Measurements from ENCODE around the gene ZNF438.

The ZNF438 gene

DNA sequence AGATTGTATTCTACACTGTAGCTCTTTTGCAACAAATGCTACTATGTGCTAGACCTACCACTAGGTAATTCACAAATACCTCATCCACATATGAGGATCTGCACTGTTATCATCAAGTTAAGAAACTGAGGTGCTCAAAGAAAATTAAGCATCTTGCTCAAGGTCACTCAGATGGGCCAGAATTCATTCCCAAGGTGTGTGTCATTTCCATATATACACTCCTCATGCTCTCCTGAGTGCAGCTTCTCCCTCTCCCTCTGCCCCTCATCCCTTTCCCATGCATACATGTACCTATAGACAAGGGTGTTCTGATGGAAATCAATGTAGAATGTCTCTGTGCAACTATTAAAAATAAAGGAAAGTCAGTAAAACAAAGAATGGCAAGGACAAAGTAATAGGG lies 146.2 kb downstream of the ZNF438 start:
- H3K27ac ChIP-seq: no peak overlapping the region
- TF ChIP-seq ZFX (IDR thresholded peaks at IDR 0.05): no peak
- TF ChIP-seq, protein P1, sequence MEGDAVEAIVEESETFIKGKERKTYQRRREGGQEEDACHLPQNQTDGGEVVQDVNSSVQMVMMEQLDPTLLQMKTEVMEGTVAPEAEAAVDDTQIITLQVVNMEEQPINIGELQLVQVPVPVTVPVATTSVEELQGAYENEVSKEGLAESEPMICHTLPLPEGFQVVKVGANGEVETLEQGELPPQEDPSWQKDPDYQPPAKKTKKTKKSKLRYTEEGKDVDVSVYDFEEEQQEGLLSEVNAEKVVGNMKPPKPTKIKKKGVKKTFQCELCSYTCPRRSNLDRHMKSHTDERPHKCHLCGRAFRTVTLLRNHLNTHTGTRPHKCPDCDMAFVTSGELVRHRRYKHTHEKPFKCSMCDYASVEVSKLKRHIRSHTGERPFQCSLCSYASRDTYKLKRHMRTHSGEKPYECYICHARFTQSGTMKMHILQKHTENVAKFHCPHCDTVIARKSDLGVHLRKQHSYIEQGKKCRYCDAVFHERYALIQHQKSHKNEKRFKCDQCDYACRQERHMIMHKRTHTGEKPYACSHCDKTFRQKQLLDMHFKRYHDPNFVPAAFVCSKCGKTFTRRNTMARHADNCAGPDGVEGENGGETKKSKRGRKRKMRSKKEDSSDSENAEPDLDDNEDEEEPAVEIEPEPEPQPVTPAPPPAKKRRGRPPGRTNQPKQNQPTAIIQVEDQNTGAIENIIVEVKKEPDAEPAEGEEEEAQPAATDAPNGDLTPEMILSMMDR (conservative IDR thresholded peaks at IDR 0.05): no peak

DNA sequence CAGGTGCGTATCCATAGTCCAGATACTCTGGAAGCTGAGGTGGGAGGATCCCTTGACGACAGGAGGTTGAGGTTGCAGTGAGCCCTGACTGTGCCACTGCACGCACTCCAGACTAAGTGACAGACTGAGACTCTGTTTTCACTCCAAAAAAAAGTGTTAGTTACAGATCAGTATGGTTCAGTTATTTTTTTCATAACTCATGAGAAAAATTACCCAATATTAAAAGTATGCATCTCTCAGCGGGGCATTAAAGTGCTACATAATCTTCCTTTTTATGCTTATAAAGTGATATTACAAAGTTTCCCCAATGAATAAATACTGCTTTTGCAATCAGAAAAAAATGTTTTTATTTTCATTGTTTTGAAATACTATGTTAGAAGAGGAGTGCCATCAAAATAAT lies 147.9 kb downstream of the ZNF438 start:
- TF ChIP-seq, protein P1 (conservative IDR thresholded peaks at IDR 0.05): no peak
- no peak for TF ChIP-seq ZFX (IDR thresholded peaks at IDR 0.05)
- H3K27ac ChIP-seq: no peak overlapping the region

DNA sequence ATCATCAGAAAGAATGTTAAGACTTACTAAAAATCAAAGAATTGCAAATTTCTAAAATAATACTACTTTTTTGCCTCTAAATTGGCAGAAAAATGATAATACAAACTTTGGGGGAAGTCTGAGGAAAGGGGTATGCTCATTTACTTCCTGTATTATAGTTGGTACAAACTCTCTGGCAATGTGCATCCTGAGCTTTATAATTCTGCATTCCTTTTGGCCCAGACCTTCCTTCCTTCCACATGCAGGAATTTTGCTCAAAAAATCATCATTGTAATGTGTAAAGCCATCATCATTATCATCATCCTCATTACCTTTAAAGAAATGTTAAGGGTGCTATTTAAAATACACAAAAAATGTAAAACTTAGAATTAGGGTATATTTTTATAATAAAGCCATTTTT lies 148.5 kb downstream of the ZNF438 start:
- H3K27ac ChIP-seq: no peak overlapping the region
- TF ChIP-seq ZFX (IDR thresholded peaks at IDR 0.05): no peak
- TF ChIP-seq, protein P1 (conservative IDR thresholded peaks at IDR 0.05): no peak

DNA sequence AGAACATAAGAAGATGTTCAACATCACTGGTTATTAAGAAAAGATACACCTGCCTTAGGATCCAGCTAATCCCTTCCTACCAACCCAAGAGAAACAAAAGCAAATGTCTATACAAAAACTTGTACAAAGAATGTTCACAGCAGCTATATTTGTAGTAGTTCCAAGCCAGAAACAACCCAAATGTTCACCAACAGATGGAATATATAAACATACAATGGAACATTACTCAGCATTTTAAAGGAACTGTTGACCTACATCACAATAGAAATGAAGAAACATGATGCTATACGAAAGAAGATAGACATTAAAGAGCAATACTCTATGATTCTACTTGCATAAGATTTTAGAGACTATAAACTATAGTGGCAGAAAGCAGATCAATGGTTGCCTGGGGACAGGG lies 149.4 kb downstream of the ZNF438 start:
- no peak overlapping the region for H3K27ac ChIP-seq
- TF ChIP-seq ZFX (IDR thresholded peaks at IDR 0.05): no peak
- TF ChIP-seq, protein P1 (conservative IDR thresholded peaks at IDR 0.05): no peak

DNA sequence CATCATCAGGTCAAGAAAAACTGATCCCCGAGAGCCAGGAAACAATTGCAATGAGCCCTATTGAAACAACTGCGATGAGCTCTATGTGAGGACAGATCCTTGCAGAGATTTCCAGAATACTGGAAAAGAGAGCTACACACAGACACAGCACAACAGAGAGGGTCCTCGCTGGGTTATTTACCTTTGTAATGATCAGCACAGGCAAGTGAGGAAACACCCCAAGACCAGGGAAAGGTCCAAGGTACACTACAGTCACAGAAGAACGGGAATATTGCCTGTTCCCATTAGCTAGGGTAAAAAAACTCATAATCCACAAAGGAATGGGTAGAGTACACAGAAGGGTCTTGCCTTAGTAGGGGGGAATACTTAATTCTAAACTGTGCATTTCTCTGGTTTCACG lies 152.7 kb downstream of the ZNF438 start:
- no peak for TF ChIP-seq ZFX (IDR thresholded peaks at IDR 0.05)
- TF ChIP-seq, protein P1 (conservative IDR thresholded peaks at IDR 0.05): no peak

DNA sequence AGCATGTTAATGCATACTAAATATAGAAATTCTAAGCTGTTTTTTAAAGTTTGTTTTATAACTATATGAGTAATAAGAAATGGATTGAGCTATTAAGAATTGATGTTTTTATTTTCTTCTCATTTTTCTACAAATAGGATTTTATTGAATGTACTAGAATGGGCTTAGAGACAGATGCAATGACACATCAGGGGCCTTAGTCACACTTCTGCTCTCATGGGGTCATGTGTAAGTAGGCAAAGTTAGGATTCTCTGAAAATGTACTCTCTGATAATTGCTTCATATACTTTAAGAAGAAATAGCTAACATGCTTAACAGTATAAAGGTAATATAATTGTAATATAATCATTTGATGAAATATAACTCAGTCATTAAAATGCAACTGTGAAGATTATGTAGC lies 154.6 kb downstream of the ZNF438 start:
- TF ChIP-seq, protein P1 (conservative IDR thresholded peaks at IDR 0.05): no peak
- no peak for TF ChIP-seq ZFX (IDR thresholded peaks at IDR 0.05)
- H3K27ac ChIP-seq: no peak overlapping the region

More for the DNA sequence above, 152.7 kb downstream of the ZNF438 start:
- no peak overlapping the region for H3K27ac ChIP-seq

DNA sequence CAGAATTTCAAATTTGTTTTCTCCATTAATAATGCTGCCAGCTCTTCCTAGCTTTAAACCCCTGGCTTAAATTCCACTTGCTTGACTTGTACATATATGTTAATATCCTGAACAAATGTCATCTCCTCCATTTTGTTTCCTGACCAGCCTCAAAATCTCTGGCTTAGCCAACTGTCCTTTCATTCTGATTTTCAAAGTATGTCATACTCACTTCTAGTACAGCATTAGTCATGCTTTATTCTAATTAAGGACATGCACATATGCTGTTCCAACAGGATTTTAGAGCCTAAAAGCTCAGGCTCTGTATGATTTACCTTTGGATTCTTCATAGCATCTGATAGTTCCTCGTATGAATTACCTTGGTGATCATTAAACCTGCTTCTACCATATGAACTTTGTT lies 158.3 kb downstream of the ZNF438 start:
- TF ChIP-seq, protein P1 (conservative IDR thresholded peaks at IDR 0.05): no peak
- no peak for TF ChIP-seq ZFX (IDR thresholded peaks at IDR 0.05)

More for the DNA sequence above, 158.3 kb downstream of the ZNF438 start:
- no peak overlapping the region for H3K27ac ChIP-seq
